AG04449 (cell line): ENCODE data around the gene ALG1.
A peak's percentile ranks its signal among the peaks of the same experiment; 100 is the strongest.

Experiments used
- CTCF ChIA-PET: fragments of 350-600 bp; formaldehyde crosslinking; extraction: SDS; loops from one replicate; lab custom pipeline; 2021; ENCODE audit warnings: antibody characterized with exemption; lab: Yijun Ruan, JAX
- POLR2A ChIA-PET: fragments of 400-600, 350-600 bp; formaldehyde crosslinking; extraction: SDS; loops from one replicate; lab custom pipeline; 2020; ENCODE audit warnings: antibody characterized with exemption, inconsistent platforms; lab: Yijun Ruan, JAX
- DNase-seq: peaks from one replicate; pipeline ENCODE4 v3.0.0-alpha.2; 2010; ENCODE audit warnings: low read depth, low spot score
- H3K4me3 ChIP-seq: 2 replicates; pipeline ENCODE4 v1.5.1; 2011; ENCODE audit warnings: low read depth, mild to moderate bottlenecking, control low read depth, low read length
- TF ChIP-seq, protein P1 (sequence below): IDR thresholded peaks from one replicate; pipeline ENCODE4 v1.5.1; 2011; ENCODE audit warnings: mild to moderate bottlenecking, moderate library complexity, low read length, control low read depth, inconsistent platforms; ENCODE audit not compliant: insufficient read depth; ENCODE audit errors: missing control alignments

Gene ALG1

GRCh38 chr16:5034167-5034523 is 37.5 kb upstream of the ALG1 start:
- peak overlapping the region; percentile 85 for H3K4me3 ChIP-seq
- TF ChIP-seq, protein P1, sequence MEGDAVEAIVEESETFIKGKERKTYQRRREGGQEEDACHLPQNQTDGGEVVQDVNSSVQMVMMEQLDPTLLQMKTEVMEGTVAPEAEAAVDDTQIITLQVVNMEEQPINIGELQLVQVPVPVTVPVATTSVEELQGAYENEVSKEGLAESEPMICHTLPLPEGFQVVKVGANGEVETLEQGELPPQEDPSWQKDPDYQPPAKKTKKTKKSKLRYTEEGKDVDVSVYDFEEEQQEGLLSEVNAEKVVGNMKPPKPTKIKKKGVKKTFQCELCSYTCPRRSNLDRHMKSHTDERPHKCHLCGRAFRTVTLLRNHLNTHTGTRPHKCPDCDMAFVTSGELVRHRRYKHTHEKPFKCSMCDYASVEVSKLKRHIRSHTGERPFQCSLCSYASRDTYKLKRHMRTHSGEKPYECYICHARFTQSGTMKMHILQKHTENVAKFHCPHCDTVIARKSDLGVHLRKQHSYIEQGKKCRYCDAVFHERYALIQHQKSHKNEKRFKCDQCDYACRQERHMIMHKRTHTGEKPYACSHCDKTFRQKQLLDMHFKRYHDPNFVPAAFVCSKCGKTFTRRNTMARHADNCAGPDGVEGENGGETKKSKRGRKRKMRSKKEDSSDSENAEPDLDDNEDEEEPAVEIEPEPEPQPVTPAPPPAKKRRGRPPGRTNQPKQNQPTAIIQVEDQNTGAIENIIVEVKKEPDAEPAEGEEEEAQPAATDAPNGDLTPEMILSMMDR: no peak
- CTCF ChIA-PET: interaction anchor here (1.8 kb wide), 1 partner anchor 8 kb away, joined by 6 read pairs; no protein-coding TSS in a partner anchor
- POLR2A ChIA-PET: no interaction called here
- DNase-seq: no peak

GRCh38 chr16:5035909-5036227 is 35.8 kb upstream of the ALG1 start:
- CTCF ChIA-PET: interaction anchor here (1.7 kb wide), 1 partner anchor 11 kb away, joined by 5 read pairs; no protein-coding TSS in a partner anchor
- POLR2A ChIA-PET: no interaction called here
- DNase-seq: no peak
- TF ChIP-seq, protein P1: no peak
- H3K4me3 ChIP-seq: no peak overlapping the region

GRCh38 chr16:5036228-5037156 is 35.2 kb upstream of the ALG1 start:
- CTCF ChIA-PET: interaction anchor here (0.6 to 1.7 kb wide), 2 partner anchors 12 to 21 kb away, joined by 4 to 5 read pairs; no protein-coding TSS in a partner anchor
- TF ChIP-seq, protein P1: no peak
- H3K4me3 ChIP-seq: no peak overlapping the region

GRCh38 chr16:5040451-5040850 is 31.2 kb upstream of the ALG1 start:
- ChIA-PET CTCF (no interaction called here), POLR2A (no interaction called here)
- TF ChIP-seq, protein P1: no peak
- DNase-seq: no peak
- H3K4me3 ChIP-seq: no peak overlapping the region

More at GRCh38 chr16:5036228-5037156, 35.2 kb upstream of the ALG1 start:
- no peak for DNase-seq
- POLR2A ChIA-PET: no interaction called here

DNA sequence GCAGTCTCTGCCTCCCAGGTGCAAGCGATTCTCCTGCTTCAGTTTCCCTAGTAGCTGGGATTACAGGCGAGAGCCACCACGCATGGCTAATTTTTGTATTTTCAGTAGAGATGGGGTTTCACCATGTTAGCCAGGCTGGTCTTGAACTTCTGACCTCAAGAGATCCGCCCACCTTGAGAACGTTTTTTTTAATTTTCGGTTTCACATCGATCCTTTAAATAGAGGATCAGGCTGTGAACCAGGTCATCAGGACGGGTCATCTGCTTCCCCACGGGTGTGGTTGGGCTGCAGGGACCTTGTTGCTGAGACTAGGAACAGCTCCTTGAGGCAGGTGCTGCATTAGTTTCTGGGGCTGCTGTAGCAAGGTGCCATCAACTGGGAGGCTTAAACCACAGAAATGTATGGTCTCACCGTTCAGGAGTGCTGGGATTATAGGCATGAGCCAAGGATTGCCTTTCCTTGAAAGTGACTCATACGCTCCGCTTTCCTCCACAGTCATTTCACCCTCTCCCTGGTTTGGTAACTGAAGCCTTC is 30.0 kb upstream of the ALG1 start:
- TF ChIP-seq, protein P1: no peak
- peak; percentile 17 for DNase-seq
- no peak overlapping the region for H3K4me3 ChIP-seq
- ChIA-PET POLR2A (no interaction called here), CTCF (interaction anchor here (1.3 to 1.9 kb wide), 2 partner anchors 8 to 23 kb away, joined by 3 to 6 read pairs; partner anchors contain the start of gene NAGPA)

DNA sequence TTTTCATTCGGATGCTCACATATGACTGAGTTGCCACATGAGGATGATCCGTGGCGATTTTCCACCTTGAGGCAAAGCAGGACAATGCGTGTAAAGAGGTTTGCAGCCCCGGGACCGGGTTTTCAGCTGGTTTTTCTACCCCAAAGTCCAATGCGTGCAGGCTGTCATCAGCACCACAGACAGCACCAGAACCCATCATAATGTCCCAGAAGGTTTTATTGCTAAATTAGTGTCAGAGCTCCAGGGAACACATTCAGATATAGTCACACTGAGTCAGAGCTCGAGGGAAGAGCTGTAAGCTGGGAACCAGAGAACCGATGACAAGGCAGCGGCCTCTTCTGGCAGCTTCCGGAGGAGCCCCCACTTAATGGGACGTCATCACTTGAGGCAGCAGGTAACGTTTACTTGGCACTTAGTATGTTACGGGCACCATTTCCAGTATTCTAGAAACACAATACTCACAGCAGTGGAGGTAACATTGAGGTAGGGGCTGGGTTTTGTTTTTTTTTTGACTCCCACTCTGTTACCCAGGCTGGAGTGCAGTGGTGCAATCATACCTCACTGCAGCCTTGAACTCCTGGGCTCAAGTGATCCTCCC is 29.0 kb upstream of the ALG1 start:
- H3K4me3 ChIP-seq: no peak overlapping the region
- CTCF ChIA-PET: interaction anchor here (0.9 to 1.9 kb wide), 4 partner anchors 9 to 24 kb away, joined by 3 to 6 read pairs (median 4); partner anchors contain the start of gene NAGPA
- TF ChIP-seq, protein P1: no peak
- DNase-seq: no peak
- POLR2A ChIA-PET: no interaction called here
